Right atrium auricular region (tissue), 2 donors: ENCODE results near the gene NAA80. TPM values are rescaled to one million over a fixed set of nuclear protein-coding genes. Genes with fewer than 3 reads are reported as not detected.
A peak's percentile ranks its signal among the peaks of the same experiment; 100 is the strongest.

Experiments
- DNase-seq: peaks from one replicate; pipeline ENCODE4 v3.0.0-alpha.2; 2019; ENCODE audit warnings: low spot score
- H3K27ac ChIP-seq, 2 donors: fragments of 200-600 bp; sonication (generic); 1 replicate in 1 of 2; 2 replicates in 1 of 2; pipeline ENCODE4 v1.5.1; 2016 to 2019
- H3K27me3 ChIP-seq, 2 donors: fragments of 200-600 bp; sonication (generic); one replicate each; pipeline versions ENCODE4 v1.5.1 to v1.6.0; 2017 to 2019
- H3K36me3 ChIP-seq: fragments of 200-600 bp; sonication (generic); one replicate; pipeline ENCODE4 v1.5.1; 2016
- H3K4me1 ChIP-seq, 2 donors: fragments of 200-600 bp; sonication (generic); one replicate each; pipeline versions ENCODE4 v1.5.1 to v1.6.0; 2017 to 2019
- H3K4me3 ChIP-seq, 2 donors: fragments of 200-600 bp; sonication (generic); 1 replicate in 1 of 2; 2 replicates in 1 of 2; pipeline ENCODE4 v1.5.1; 2017 to 2019; ENCODE audit warnings: mild to moderate bottlenecking in 1 of 2, moderate library complexity in 1 of 2
- H3K9me3 ChIP-seq, 2 donors: fragments of 200-600 bp; sonication (generic); one replicate each; pipeline ENCODE4 v1.5.1; 2019
- CTCF ChIP-seq, 2 donors: fragments of 200-600 bp; sonication (generic); IDR thresholded peaks; one replicate each; pipeline ENCODE4 v1.5.1; 2019; ENCODE audit warnings: antibody characterized with exemption in 2 of 2
- total RNA-seq, 2 donors: library from RNA; depleted of rRNA; stranded (reverse); fragments of >200 nt; gene quantifications; one replicate each; pipeline ENCODE4 v1.1.0, GENCODE V29; 2016

The NAA80 gene
- total RNA-seq, 2 donors from 2014 or later, result 9.0 to 10.7 TPM

GRCh38 chr3:50269460-50269859 lies 29.7 kb downstream of the NAA80 start:
- Histone ChIP-seq H3K36me3 (no peaks in the 10 kb centered on the region), H3K4me1 (peaks cover 0 to 83% of the 10 kb centered on the region in 2 donors), H3K4me3 (peak overlapping the region; percentile 20 to 31), H3K9me3 (no peaks in the 10 kb centered on the region), H3K27ac (peak overlapping the region; percentile 92 to 97), H3K27me3 (no peaks in the 10 kb centered on the region)
- no peak for DNase-seq
- TF ChIP-seq CTCF (IDR thresholded peaks at IDR 0.05), result no peak

GRCh38 chr3:50268703-50269451 lies 30.3 kb downstream of the NAA80 start, which contains the start of gene SEMA3B:
SEMA3B (plus strand) TSS chr3:50269147; CDS start chr3:50269241, 94 bp downstream.
- no peak for TF ChIP-seq CTCF (IDR thresholded peaks at IDR 0.05)
- Histone ChIP-seq H3K27me3 (no peaks in the 10 kb centered on the region), H3K36me3 (no peaks in the 10 kb centered on the region), H3K4me1 (peaks cover 0 to 83% of the 10 kb centered on the region in 2 donors), H3K27ac (peak within 1 kb of the TSS; percentile 92 to 97), H3K9me3 (no peaks in the 10 kb centered on the region), H3K4me3 (peak within 1 kb of the TSS; percentile 20 to 54)
- DNase-seq, result no peak

GRCh38 chr3:50268276-50268675 lies 30.9 kb downstream of the NAA80 start:
- Histone ChIP-seq H3K36me3 (no peaks in the 10 kb centered on the region), H3K27me3 (no peaks in the 10 kb centered on the region), H3K27ac (peak overlapping the region; percentile 92 to 97), H3K4me1 (peaks cover 0 to 79% of the 10 kb centered on the region in 2 donors), H3K9me3 (no peaks in the 10 kb centered on the region), H3K4me3 (peak overlapping the region in 1 of 2 donors; percentile 54)
- TF ChIP-seq CTCF (IDR thresholded peaks at IDR 0.05), result no peak
- DNase-seq, result no peak

GRCh38 chr3:50267280-50267913 lies 31.8 kb downstream of the NAA80 start:
- no peak for TF ChIP-seq CTCF (IDR thresholded peaks at IDR 0.05)
- Histone ChIP-seq H3K4me1 (peaks cover 0 to 71% of the 10 kb centered on the region in 2 donors), H3K27ac (peak overlapping the region; percentile 92 to 97), H3K36me3 (no peaks in the 10 kb centered on the region), H3K27me3 (no peaks in the 10 kb centered on the region), H3K4me3 (peak overlapping the region; percentile 54 to 60), H3K9me3 (no peaks in the 10 kb centered on the region)
- no peak for DNase-seq

- H3K4me1 ChIP-seq, result peaks cover 0 to 71% of the 10 kb centered on the region in 2 donors
- no peak for TF ChIP-seq CTCF (IDR thresholded peaks at IDR 0.05)
Observed at GRCh38 chr3:50266836-50267235, 32.4 kb downstream of the NAA80 start.

More at GRCh38 chr3:50266836-50267235, 32.4 kb downstream of the NAA80 start:
- Histone ChIP-seq H3K27me3 (no peaks in the 10 kb centered on the region), H3K4me3 (peak overlapping the region; percentile 54 to 60), H3K9me3 (no peaks in the 10 kb centered on the region), H3K27ac (peak overlapping the region; percentile 92 to 97), H3K36me3 (no peaks in the 10 kb centered on the region)
- no peak for DNase-seq
